Amygdala (tissue), 56 donors: Measurements from ENCODE around the gene FHAD1.
"Not testable (repeated sequence)": the region's sequence is repeated elsewhere in the genome, so short reads cannot be mapped to it uniquely, and the experiment has no call there.

ENCODE experiments used
- DNase-seq, 56 donors: peaks; one replicate each; lab custom pipeline; 2025; lab: John Stamatoyannopoulos, UW

FHAD1 gene

DNA sequence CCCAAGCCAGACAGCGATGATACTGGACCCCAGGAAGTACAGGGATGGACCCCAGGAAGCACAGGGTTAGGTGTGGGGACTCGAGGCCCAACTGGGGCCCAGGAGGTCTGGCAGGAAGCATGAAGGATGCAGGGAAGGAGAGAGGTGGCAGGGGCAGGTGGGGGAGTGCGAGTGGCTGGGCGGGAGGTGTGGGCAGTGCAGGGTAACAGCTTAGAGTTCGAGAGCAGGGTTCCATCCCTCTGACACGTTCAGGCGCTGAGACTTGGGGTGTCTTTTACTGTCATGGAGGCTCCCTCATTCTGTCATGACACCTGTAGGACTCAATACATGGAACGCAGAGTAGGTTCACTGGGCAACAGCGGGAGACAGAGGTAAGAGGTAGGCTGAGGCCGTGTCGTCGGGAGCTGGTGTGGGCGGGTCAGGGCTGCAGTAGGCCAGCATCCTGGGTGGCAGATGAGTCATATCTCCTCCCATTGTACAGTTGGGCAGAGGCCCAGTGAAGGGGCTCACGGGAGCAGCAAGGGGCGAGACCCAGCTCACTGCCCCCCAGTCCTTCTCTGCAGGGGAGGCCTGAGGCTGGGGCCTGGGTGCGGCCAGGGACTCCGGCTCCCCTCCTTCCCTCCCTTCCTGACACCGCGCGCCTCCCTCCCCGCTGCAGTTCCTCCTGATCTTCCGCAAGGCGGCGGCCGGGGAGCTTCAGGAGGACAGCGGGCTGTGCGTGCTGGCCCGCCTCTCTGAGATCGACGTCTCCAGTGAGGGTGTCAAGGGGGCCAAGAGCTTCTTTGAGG lies 179.7 kb downstream of the FHAD1 start:
- no peak for DNase-seq

GRCh38 chr1:15427280-15427666 lies 180.2 kb downstream of the FHAD1 start:
- DNase-seq = no peak

- DNase-seq = not testable (repeated sequence)
These were observed 181.2 kb downstream of the FHAD1 start for GRCh38 chr1:15428252-15428651.

GRCh38 chr1:15428815-15429435 lies 181.9 kb downstream of the FHAD1 start:
- DNase-seq = no peak

DNA sequence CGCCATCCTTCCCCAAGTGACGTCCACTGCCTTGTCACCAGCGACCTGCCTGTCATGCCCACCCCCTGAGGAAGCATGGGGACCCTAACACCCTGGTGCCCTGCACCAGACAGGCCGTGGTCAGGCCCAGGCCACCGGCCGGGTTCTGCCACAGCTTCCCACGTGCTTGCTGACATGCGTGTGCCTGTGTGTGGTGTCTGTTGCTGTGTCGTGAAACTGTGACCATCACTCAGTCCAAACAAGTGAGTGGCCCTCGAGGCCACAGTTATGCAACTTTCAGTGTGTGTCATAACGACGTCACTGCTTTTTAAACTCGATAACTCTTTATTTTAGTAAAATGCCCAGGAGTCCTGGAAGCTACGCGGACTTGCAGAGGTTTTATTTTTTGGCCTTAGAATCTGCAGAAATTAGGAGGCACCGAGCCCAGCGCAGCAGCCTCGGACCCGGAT lies 182.7 kb downstream of the FHAD1 start:
- no peak for DNase-seq

GRCh38 chr1:15430787-15431570 lies 184.0 kb downstream of the FHAD1 start:
- DNase-seq = peak in 48 of 56 donors; percentile 13 to 84 (median 51)

DNA sequence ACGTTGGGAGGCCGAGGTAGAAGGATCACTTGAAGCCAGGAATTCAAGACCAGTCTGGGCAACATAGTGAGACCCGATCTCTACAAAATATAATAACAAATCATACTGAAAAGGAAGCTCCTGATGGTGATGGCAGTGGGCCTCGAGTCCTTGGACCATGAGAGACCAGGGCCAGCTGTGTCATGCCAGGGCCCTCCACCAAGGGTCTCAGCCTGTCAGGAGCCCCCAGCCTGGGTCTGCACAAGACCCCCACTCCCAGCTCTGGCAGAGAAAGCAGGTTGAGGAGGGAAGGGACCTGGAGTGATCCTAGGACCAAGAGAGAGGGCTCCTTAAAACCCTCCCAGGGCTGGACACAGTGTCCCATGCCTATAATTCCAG lies 184.5 kb downstream of the FHAD1 start:
- DNase-seq = no peak

DNA sequence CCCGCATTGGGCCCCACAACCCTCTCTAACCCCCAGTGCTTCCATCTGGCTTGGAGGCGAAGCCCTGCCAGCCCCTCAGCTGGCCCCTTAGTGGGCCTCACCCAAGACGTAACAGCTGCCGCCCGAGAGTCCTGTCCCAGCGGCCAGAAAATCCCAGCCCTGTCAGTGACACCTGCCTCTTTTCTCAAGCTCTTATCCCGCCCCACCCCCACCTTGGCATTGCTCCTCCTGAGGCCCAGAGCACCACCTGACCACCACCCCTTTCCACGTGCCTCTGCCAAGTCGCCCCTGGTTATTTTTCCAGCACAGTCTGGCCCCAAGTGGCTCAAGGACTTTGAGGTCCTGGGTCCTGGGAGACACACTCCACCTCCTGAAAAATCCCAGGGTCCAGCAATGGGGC lies 185.3 kb downstream of the FHAD1 start:
- DNase-seq = no peak

DNA sequence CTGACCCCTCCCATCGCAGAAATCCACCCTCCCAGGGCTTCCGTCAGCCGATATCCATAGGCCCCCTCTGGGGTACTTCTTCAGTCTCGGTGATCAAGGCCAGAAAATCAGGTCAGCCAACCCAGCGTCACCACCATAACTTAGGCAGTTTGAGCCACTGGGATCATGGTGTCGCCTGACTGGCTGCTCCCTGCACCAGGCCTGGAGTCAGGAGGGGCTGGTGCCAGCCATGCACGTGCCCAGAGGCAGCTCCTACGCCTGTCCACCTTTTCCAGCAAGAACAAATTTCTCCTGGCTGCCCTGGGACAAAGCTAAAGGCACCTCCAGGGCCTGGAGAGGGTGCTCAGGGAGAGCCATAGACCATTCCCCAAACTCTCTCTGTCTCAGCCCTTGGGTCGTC lies 186.4 kb downstream of the FHAD1 start:
- DNase-seq = no peak

GRCh38 chr1:15434739-15435138 lies 187.7 kb downstream of the FHAD1 start:
- DNase-seq = not testable (repeated sequence)

GRCh38 chr1:15435239-15436077 lies 188.4 kb downstream of the FHAD1 start:
- no peak for DNase-seq

GRCh38 chr1:15436881-15437442 lies 189.9 kb downstream of the FHAD1 start:
- DNase-seq = no peak

DNA sequence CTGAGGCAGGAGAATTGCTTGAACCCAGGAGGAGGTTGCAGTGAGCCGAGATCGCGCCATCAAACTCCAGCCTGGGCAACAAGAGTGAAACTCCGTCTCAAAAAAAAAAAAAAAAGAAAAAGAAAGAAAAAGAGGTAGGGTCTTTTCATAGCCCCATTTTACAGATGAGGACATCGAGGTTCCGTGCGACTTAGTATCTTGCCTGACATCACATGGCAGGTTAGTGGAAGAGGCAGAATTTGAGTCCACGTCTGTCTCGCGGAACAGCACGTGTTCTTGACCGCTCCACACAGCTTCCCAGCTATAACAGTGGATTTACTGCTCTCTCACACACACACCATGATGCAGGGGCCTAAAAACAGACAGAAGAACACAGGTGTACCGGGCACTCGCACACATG lies 192.3 kb downstream of the FHAD1 start:
- no peak for DNase-seq

- no peak for DNase-seq
These were observed 193.3 kb downstream of the FHAD1 start for GRCh38 chr1:15440357-15440756.

GRCh38 chr1:15441247-15441646 lies 194.2 kb downstream of the FHAD1 start:
- DNase-seq = no peak

DNA sequence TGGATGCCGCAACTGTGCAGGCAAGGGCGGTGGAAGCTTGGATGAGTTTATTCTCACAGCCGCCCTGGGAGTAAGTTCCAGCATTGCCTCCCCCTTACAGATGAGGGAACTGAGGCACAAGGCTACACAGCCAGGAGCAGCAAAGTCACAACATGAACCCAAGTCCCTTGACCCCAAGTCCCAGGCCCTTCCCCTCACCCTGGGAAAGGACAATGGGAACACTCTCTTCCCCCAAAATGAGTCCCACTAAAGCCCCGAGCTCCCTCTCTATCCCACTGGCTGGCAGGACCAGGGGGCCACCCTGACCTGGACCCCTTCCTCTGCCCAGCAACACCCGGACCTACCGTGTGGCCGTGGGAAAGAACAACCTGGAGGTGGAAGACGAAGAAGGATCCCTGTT lies 195.1 kb downstream of the FHAD1 start:
- DNase-seq = no peak

DNA sequence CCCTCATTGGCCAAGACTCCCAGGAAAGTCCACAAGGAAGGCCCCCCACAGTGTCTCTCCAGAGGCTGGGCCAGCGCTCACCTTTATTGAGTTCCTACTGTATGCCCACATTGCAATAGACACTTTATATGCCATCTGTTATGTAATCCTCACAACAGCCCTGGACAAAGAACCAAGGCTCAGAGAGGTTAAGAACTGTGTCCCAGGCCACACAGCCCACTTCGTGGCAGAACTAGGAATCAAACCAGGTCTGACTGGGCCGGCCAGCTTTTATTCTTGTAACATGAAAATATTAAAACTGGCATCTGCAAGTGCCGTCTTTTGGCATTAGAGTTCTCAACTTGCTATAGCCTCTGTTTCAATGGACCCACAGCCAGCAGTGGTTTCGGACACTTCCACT lies 195.7 kb downstream of the FHAD1 start:
- no peak for DNase-seq

DNA sequence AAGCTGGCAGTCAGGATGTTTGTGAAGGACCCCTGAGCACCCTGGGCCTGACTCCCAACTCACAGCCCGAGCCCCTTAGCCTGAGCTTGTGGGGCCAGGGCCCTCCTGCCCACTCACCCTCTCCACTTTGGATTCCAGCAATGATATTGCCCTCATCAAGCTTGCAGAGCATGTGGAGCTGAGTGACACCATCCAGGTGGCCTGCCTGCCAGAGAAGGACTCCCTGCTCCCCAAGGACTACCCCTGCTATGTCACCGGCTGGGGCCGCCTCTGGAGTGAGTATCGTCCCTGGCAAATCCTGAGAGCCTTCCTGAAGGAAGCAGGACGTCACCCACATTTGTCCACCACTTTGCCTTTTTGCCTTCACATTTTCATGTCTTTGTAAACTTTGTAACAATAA lies 196.3 kb downstream of the FHAD1 start:
- DNase-seq = no peak

GRCh38 chr1:15444468-15445389 lies 197.7 kb downstream of the FHAD1 start:
- no peak for DNase-seq
